ENCODE measurements around the gene KRTAP5-3.

Gene KRTAP5-3, protein sequence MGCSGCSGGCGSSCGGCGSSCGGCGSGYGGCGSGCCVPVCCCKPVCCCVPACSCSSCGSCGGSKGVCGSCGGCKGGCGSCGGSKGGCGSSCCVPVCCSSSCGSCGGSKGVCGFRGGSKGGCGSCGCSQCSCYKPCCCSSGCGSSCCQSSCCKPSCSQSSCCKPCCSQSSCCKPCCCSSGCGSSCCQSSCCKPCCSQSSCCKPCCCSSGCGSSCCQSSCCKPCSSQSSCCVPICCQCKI

DNA sequence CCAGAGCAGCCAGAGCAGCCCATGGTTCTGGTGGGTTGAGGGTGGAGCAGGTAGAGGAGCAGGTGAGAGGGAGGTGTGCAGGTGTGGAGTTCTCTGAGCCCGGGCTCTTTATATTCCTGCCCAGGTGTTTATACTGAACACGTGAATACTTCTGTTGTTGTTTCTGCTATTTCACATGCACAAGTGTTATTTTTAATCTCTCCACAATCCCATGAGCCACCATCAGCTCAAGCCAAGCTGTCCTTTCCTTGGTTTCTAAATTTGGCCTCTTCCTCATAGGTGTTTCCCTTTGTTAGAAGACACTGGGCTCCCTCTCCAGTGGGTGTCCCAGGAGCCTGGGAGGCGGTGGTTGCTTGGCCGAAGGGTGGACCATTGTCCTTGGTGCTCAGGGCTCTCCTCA, at the start of gene KRTAP5-3:
Gene KRTAP5-3, minus strand, starts transcription at position 101 of the 400 bp plus-strand sequence. Its CDS starts 78 bp downstream, at position 23.
- Mint-ChIP-seq H3K27me3 (peaks cover 4% of the 10 kb centered on the region), H3K36me3 (no peaks in the 10 kb centered on the region), H3K4me1 (peaks cover 13% of the 10 kb centered on the region), H3K27ac (no peak within 1 kb of the TSS), H3K4me3 (no peak within 1 kb of the TSS), H3K9me3 (no peaks in the 10 kb centered on the region)
- no peak for ATAC-seq (ENCODE audit: low read depth)
- DNase-seq (ENCODE audit: low spot score in 2 of 2): no peak

DNA sequence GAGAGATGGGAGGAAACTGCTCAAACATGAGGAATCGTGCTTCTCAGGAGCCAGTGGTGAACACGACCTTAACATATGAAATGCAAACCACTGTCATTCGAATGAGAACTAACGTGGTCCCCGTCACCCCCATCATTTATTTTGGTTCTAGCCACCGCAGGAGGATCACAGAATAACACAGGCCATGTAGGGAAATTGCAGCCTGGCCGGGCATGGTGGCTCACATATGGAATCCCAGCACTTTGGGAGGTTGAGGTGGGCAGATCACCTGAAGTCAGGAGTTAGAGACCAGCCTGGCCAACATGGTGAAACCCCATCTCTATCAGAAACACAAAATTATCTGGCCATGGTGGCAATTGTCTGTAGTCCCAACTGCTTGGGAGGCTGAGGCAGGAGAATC, 48.4 kb upstream of the KRTAP5-3 start:
- H3K4me1 Mint-ChIP-seq: no peaks in the 10 kb centered on the region
- no peaks in the 10 kb centered on the region for H3K36me3 Mint-ChIP-seq
- no peak overlapping the region for H3K27ac Mint-ChIP-seq
- no peak for ATAC-seq (ENCODE audit: low read depth)
- H3K4me3 Mint-ChIP-seq: no peak overlapping the region
- H3K27me3 Mint-ChIP-seq: peaks cover 23% of the 10 kb centered on the region
- no peaks in the 10 kb centered on the region for H3K9me3 Mint-ChIP-seq
- no peak for DNase-seq (ENCODE audit: low spot score in 2 of 2)

DNA sequence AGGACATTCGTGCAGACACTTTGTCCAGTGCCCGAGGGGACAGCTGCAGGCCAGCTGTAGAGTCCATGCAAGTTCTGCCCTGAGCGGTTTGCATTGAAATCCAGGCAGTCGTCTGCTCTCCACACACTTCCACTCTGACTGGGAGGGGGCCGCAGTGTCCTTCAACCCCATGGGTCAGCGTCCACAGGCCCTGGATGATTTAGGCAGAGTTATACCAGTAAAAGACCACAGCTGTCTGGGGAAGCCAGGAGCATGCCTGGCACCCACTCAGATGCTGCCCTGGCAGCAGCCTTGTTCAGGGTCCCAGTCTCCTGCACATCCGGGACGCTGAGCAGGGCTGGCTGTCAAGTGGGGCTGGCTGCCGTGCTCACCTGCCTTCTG, 47.8 kb upstream of the KRTAP5-3 start:
- Mint-ChIP-seq H3K9me3 (no peaks in the 10 kb centered on the region), H3K4me1 (no peaks in the 10 kb centered on the region), H3K27ac (no peak overlapping the region), H3K36me3 (no peaks in the 10 kb centered on the region), H3K27me3 (peaks cover 23% of the 10 kb centered on the region), H3K4me3 (no peak overlapping the region)
- no peak for ATAC-seq (ENCODE audit: low read depth)
- no peak for DNase-seq (ENCODE audit: low spot score in 2 of 2)

DNA sequence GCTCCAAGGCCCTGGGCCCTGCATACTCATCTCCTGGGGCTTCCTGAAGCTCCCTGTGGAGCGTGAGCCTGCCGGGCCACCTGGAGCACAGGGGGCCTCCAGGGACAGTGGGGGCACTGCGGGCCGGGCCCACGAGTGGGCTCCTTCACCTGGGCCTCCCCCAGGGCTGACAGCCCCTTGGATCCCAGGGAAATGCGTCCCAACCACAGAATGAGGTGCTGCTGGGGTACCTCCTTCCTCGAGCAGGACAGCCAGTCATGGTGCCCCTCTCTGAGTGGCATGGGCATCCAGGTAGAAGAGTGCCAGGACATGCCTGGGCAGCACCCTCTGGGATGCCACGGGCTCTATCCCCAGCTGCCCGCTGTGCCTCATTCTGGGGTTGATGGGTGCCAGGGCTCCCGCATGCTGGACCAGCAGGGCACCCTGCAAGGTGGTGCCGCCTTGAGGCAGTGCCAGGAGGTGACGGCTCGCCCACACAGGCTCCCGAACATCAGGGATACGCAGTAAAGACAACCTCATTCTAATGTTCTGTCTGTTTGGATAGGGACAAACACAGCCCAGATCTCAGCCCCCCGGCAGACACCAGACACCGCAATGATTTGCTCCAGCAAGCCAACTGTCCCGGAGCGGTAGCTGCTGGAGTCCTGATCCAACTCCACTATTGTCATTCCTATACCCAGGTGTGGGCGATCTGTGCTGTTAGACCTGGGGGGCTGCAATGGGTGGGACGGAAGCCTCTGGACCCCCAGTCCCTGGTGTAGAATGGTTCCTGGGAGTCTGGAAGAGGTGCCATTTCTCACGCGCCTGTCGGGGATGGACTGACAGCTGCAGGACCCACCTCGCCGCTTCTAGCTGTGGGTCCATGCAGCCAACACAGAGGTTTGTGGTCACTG, 47.2 kb upstream of the KRTAP5-3 start:
- Mint-ChIP-seq H3K4me1 (no peaks in the 10 kb centered on the region), H3K9me3 (no peaks in the 10 kb centered on the region), H3K27me3 (peaks cover 21% of the 10 kb centered on the region), H3K36me3 (no peaks in the 10 kb centered on the region), H3K27ac (no peak overlapping the region), H3K4me3 (no peak overlapping the region)
- ATAC-seq (ENCODE audit: low read depth) (no peak), DNase-seq (ENCODE audit: low spot score in 2 of 2) (no peak)

DNA sequence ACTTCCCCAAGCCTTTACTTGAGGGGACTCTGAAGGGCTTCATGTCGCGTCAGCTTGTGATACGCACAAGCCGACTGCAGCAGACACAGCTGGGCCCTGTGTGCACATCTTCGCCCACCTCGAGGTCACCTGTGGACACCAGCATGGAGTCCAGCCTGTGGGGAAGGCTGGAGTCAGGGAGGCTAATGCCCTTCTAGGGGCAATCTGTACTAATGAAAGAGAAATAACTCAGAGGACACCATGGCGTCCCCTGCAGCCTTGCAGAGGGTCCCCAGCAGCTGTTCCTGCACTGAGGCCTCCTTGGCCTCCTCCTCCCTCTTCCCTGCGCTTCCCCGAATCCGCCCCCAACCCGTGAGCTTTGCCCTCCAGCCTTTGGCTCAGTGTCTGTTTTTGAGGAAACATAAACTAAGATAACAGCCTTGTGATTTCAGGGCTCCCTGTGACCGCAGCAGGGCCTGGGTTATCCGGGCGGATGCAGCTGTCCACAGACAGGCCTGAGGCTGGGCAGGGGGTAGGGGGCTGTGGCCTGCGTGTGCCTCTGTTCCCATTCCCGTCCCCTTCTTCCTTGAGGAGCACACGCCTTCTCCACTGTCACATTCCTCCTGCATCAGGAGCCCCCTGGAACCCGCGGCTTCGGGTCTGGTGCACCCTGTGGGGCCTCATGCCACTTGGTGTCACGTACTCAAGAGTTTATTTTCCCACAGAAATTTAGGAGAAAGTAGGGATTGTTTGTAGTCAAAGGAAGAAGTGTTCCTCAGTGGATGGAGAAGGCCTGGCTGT, 46.3 kb upstream of the KRTAP5-3 start:
- H3K4me1 Mint-ChIP-seq: no peaks in the 10 kb centered on the region
- DNase-seq (ENCODE audit: low spot score in 2 of 2) (no peak), ATAC-seq (ENCODE audit: low read depth) (no peak)
- H3K4me3 Mint-ChIP-seq: no peak overlapping the region
- no peaks in the 10 kb centered on the region for H3K36me3 Mint-ChIP-seq
- peaks cover 15% of the 10 kb centered on the region for H3K27me3 Mint-ChIP-seq
- H3K9me3 Mint-ChIP-seq: no peaks in the 10 kb centered on the region
- H3K27ac Mint-ChIP-seq: no peak overlapping the region

DNA sequence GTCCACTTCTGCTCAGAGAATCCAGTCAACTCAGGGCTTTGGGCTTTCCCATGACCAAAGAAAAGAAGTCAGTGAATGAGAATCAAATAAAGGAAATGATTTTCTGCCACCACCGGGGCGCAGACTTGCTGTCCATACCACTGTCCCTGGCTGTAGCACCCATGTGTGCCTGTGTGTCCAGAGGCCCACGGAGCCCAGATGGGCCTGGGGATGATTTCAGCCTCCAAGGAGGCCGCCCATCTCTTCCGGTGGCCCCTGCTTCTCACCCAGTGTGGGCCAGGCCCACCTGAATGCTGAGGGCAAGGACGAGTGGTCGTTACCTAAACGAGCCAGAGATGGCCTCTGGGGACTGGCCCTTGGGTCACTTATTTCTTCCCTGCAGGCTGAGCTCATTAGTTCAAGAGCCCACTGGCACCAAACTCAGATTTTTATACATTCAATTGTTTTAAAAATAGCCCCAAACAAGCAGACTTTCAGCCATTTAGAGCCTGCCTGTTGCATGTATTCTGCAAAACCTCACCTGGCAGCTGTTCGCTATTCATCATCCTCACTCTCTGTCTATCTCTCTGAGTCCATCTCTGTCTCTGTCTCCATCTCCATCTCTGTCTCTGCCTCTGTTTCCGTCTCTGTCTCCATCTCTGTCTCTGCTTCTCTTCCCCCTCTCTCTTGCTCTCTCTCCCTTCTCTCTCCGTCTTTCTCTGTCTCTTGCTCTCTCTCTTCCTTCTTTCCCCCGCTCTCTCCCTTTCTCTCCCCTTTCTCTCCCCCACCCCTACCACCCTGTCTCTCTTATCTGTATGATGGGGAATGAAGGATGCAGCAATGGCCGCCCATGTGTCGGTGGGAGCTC, 45.5 kb upstream of the KRTAP5-3 start:
- ATAC-seq (ENCODE audit: low read depth): no peak
- no peak for DNase-seq (ENCODE audit: low spot score in 2 of 2)
- Mint-ChIP-seq H3K4me3 (no peak overlapping the region), H3K36me3 (no peaks in the 10 kb centered on the region), H3K9me3 (no peaks in the 10 kb centered on the region), H3K4me1 (no peaks in the 10 kb centered on the region), H3K27ac (no peak overlapping the region), H3K27me3 (peaks cover 15% of the 10 kb centered on the region)

DNA sequence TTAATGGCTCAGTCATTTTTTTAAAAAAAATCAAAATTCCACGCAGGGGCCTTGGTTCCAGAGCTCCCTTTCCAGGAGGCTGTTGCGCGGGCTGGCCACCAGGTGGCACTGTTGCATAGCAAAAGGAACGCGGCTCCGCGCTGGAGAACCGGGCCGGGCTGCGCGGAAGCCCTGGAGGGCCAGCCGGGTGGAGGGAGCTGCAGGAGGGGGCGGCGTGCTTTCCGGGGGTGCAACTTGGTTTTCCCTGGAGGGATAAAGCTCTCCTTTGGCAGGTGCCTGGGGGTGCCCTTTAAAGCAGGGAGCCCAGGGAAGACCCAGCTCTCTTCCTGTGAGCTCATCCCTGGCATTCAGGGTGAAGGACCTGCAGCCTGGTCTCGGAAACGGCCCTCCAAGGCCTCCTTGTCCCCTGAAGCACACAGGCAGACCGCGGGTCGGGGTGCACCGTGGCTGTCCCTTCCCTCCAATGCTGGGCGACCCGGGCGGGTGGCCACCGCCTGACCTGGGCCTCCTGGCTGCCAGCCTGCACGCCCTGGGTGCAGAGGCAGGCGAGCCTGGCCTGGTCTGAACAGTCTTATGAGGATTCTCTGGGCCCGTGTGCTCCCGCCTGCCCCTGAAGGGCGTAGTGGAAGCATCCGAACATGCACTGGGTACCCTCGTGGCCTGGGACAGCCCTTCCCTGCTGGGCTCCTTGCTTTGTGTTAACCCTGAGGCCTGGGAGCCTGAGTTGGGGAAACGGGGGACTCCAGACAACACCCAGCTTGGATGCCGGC, 44.7 kb upstream of the KRTAP5-3 start:
- ATAC-seq (ENCODE audit: low read depth): peak; percentile 80
- no peaks in the 10 kb centered on the region for H3K4me1 Mint-ChIP-seq
- H3K36me3 Mint-ChIP-seq: no peaks in the 10 kb centered on the region
- no peaks in the 10 kb centered on the region for H3K9me3 Mint-ChIP-seq
- no peak overlapping the region for H3K27ac Mint-ChIP-seq
- peaks cover 12% of the 10 kb centered on the region for H3K27me3 Mint-ChIP-seq
- H3K4me3 Mint-ChIP-seq: no peak overlapping the region
- peak; percentile 84 to 89 for DNase-seq (ENCODE audit: low spot score in 2 of 2)

DNA sequence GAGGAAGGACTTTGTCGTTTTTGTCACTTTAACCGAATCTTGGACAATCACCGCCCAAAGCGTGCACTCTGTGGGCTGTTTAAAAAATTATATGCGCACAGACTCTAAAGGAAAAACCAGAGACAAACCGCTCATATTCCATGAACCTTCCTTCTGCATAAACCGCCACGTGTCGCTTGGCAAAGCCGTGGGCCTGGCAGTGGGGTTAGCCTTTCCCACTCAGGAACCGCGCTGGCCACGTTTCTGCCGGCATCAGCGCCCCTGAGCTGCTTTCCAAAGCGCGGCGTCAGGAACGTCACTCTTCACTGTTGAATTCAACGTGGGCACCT, 44.1 kb upstream of the KRTAP5-3 start:
- Mint-ChIP-seq H3K4me1 (no peaks in the 10 kb centered on the region), H3K27me3 (peaks cover 9% of the 10 kb centered on the region), H3K27ac (no peak overlapping the region), H3K9me3 (no peaks in the 10 kb centered on the region), H3K36me3 (no peaks in the 10 kb centered on the region), H3K4me3 (no peak overlapping the region)
- DNase-seq (ENCODE audit: low spot score in 2 of 2) (no peak), ATAC-seq (ENCODE audit: low read depth) (no peak)

DNA sequence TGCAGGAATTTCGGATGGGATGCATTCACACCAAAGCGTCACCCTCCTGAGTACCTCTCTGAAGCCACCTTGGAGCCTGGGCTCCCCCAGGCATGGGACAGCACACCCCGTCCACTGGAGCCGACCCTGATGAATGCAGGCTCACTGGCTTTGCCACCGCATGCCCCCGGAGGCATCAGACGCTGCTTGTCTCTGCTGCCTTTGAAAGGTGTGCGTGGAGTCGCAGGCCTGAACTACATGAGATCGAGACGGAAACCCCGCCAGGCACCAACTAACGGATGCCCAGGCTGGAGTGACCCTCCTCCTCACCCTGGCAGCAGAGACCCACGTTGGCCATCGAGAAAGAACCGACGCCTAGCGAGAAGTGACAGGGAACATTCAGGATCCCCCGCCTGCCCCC, 43.8 kb upstream of the KRTAP5-3 start:
- Mint-ChIP-seq H3K27me3 (peaks cover 9% of the 10 kb centered on the region), H3K9me3 (no peaks in the 10 kb centered on the region), H3K36me3 (no peaks in the 10 kb centered on the region), H3K27ac (no peak overlapping the region), H3K4me1 (no peaks in the 10 kb centered on the region), H3K4me3 (no peak overlapping the region)
- ATAC-seq (ENCODE audit: low read depth) (no peak), DNase-seq (ENCODE audit: low spot score in 2 of 2) (no peak)

DNA sequence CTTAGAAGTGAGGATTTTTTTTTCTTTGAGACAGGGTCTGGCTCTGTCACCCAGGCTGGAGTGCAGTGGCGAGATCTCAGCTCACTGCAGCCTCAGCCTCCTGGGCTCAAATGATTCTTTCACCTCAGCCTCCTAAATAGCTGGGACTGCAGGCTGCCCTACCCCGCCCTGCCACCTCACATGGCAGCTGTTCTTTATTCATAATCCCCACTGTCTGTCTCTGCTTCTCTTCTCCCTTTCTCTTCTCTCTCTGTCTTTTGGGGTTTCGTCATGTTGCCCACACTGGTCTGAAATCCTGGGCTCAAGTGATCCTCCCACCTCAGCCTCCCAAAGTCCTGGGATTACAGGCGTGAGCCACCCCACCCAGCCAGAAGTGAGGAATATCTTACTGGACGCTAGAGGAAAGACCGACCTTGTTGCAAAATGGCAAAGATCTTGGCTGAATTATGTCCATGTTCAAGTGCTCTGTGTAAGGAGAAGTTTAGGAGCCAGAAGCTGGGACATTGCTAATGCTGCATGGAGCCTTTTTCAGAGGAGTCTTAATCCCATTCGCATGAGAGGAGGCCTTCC, 43.2 kb upstream of the KRTAP5-3 start:
- no peak overlapping the region for H3K4me3 Mint-ChIP-seq
- DNase-seq (ENCODE audit: low spot score in 2 of 2) (no peak), ATAC-seq (ENCODE audit: low read depth) (no peak)
- no peaks in the 10 kb centered on the region for H3K9me3 Mint-ChIP-seq
- no peaks in the 10 kb centered on the region for H3K4me1 Mint-ChIP-seq
- peaks cover 9% of the 10 kb centered on the region for H3K27me3 Mint-ChIP-seq
- H3K27ac Mint-ChIP-seq: no peak overlapping the region
- no peaks in the 10 kb centered on the region for H3K36me3 Mint-ChIP-seq

DNA sequence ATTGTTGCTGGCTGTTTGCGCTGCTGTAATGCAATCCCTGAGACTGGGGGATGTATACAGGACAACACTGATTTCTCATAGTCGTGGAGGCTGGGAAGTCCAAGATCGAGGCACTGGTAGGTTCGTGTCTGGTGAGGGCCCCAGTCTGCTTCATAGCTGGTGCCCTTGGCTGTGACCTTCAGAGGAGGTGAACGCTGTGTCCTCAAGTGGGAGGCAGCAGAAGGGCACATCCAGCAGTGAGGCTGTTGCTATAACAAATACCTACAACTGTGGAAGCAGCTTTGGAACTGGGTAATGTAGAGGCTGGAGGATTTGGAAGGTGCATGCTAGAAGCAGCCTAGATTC, 42.6 kb upstream of the KRTAP5-3 start:
- DNase-seq (ENCODE audit: low spot score in 2 of 2) (no peak), ATAC-seq (ENCODE audit: low read depth) (no peak)
- Mint-ChIP-seq H3K4me1 (no peaks in the 10 kb centered on the region), H3K36me3 (no peaks in the 10 kb centered on the region), H3K27ac (no peak overlapping the region), H3K9me3 (no peaks in the 10 kb centered on the region), H3K4me3 (no peak overlapping the region), H3K27me3 (peaks cover 9% of the 10 kb centered on the region)

DNA sequence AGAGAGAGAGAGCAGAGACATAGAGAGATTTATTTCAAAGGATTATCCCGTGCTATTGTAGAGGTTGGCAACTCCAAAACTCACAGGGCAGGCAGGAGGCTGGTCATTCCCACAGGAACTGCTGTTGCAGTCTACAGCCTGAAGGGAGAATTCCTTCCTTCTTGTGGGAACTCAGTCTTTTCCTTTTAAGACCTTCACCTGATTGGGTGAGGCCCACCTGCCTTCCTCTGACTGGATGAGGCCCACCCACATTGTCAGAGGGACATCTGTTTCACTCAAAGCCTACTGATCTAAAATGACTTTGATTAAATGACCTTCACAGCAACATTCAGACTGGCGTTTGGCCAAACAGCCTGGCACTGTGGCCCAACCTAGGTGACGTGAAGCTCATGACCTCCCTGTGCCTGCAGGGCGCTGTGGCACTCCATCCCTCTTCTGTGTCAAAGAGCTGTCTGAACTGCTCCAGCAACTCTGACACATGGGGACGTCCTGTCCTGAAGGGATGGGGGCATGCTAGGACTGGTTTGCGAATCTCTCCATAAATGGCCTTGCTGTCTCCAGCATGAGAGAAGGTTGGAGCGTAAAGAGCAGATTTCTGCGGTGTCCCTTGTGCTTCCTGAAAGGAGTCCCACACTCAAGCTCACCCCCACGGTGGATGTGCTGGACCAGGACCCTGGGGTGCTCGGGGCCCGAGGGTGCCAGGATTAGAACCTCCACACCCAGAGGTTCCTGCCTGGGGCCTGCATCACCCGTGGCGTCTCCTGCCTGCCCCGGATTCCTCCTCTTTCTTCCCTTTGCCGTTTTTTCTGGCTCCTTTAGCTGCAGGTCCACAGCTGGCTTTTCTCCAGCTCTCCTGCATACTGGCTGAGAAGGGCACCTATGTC, 42.0 kb upstream of the KRTAP5-3 start:
- peaks cover 9% of the 10 kb centered on the region for H3K27me3 Mint-ChIP-seq
- H3K9me3 Mint-ChIP-seq: no peaks in the 10 kb centered on the region
- H3K36me3 Mint-ChIP-seq: no peaks in the 10 kb centered on the region
- ATAC-seq (ENCODE audit: low read depth): no peak
- H3K4me1 Mint-ChIP-seq: no peaks in the 10 kb centered on the region
- H3K27ac Mint-ChIP-seq: no peak overlapping the region
- no peak for DNase-seq (ENCODE audit: low spot score in 2 of 2)
- H3K4me3 Mint-ChIP-seq: no peak overlapping the region
